Adrenal gland (tissue), 12 donors: ENCODE results near the gene CDK9. TPM values are rescaled to one million over a fixed set of nuclear protein-coding genes. Genes with fewer than 3 reads are reported as not detected.
A peak's percentile ranks its signal among the peaks of the same experiment; 100 is the strongest.

ENCODE experiments used
- DNase-seq, 7 donors: peaks; one replicate each; pipeline ENCODE4 v3.0.0-alpha.2; 2019 to 2020
- H3K27ac ChIP-seq, 5 donors: fragments of 200-600 bp; sonication (generic) in 4 of 5; 1 replicate in 3 of 5; 2 replicates in 2 of 5; pipeline versions ENCODE4 v1.5.1 to v1.8.0; 2016 to 2020; ENCODE audit warnings: mild to moderate bottlenecking in 1 of 5
- H3K27me3 ChIP-seq: fragments of 200-600 bp; 2 replicates; pipeline ENCODE4 v1.8.0; 2021
- H3K36me3 ChIP-seq, 2 donors: fragments of 200-600 bp; replicated peaks in 1 of 2; 1 replicate in 1 of 2; 2 replicates in 1 of 2; pipeline versions ENCODE4 v1.5.1 to v1.8.0; 2018 to 2022
- H3K4me1 ChIP-seq, 2 donors: fragments of 200-600 bp; replicated peaks in 1 of 2; 1 replicate in 1 of 2; 2 replicates in 1 of 2; pipeline versions ENCODE4 v1.5.1 to v1.8.0; 2018 to 2021
- H3K4me3 ChIP-seq, 4 donors: fragments of 200-600 bp; sonication (generic) in 3 of 4; one replicate each; pipeline ENCODE4 v1.5.1; 2016 to 2018
- H3K9me3 ChIP-seq, 3 donors: fragments of 200-600 bp; sonication (generic) in 1 of 3; replicated peaks in 1 of 3; 1 replicate in 2 of 3; 2 replicates in 1 of 3; pipeline versions ENCODE4 v1.5.1 to v1.8.0; 2016 to 2021
- CTCF ChIP-seq, 6 experiments: fragments of 450-650 bp in 4 of 6; fragments of 200-600 bp in 2 of 6; sonication (generic) in 1 of 6; IDR thresholded peaks; 1 replicate in 5 of 6; 2 replicates in 1 of 6; pipeline versions ENCODE4 v1.5.1 to v1.8.0; 2016 to 2021; ENCODE audit warnings: antibody characterized with exemption in 6 of 6, mild to moderate bottlenecking in 2 of 6, moderate library complexity in 1 of 6
- POLR2A ChIP-seq, 2 donors: fragments of 450-650 bp; IDR thresholded peaks; one replicate each; pipeline ENCODE4 v1.6.1; 2017; ENCODE audit warnings: antibody characterized with exemption in 2 of 2, mild to moderate bottlenecking in 2 of 2, moderate library complexity in 1 of 2
- WGBS, 4 donors: extraction: QIAGEN DNeasy Blood & Tissue Kit in 2 of 4; methylation state at CpG; one replicate each; pipeline versions ENCODE4 v1.1.5 to v1.1.7; 2013 to 2017; 5-methylcytosine and 5-hydroxymethylcytosine counted together
- intact Hi-C, 2 donors: fragments of 100-400 bp; cut with DNase I; formaldehyde crosslinking; loops; one replicate each; pipeline versions ENCODE4 v1.14.1 to v1.15.0; 2022 to 2023
- polyA plus RNA-seq, 3 donors: library from polyadenylated mRNA; stranded (reverse); fragments of 200-250 nt in 2 of 3; fragments of 350-450 nt in 1 of 3; fragmentation: Illumina TruSeq in 1 of 3; extraction: RNeasy Lipid Tissue Mini Kit (QIAGEN cat#74804) in 1 of 3; gene quantifications; one replicate each; pipeline ENCODE4 v1.2.3, GENCODE V29; 2013 to 2014
- total RNA-seq, 9 donors: library from RNA; depleted of rRNA in 4 of 9; stranded (reverse); fragments of >200 nt in 4 of 9; fragments of 120-200 nt in 1 of 9; fragmentation: NEBNext Ultra II Directional in 1 of 9; extraction: Animal tissue kit (Norgen Biotek cat#: 25700) in 1 of 9; gene quantifications; one replicate each; pipeline versions ENCODE4 v1.1.0 to v1.2.4, GENCODE V29; 2013 to 2023
- donor health status: healthy with polysubstance abuse.
- donor health status: Bipolar disorder and iron deficiency.
- donor health status: DM: yes; HTN: yes; CAD: no.
- donor health status: DM: no; HTN: no; CAD: no.
- donor health status: DM: no; HTN: no; CAD: no.
- donor health status: DM: yes; HTN: yes; CAD: no.

The CDK9 gene
- total and polyA plus RNA-seq, 12 donors = 41.0 to 238 (median 117) TPM

GRCh38 chr9:127818574-127818973, 32.7 kb downstream of the CDK9 start:
- intact Hi-C loops = no loop called here
- Histone ChIP-seq H3K27me3 (no peaks in the 10 kb centered on the region), H3K4me1 (peaks cover 0 to 11% of the 10 kb centered on the region in 2 donors), H3K27ac (peak overlapping the region in 1 of 5 donors; percentile 39), H3K36me3 (peaks cover 0 to 80% of the 10 kb centered on the region in 2 donors), H3K4me3 (no peak overlapping the region), H3K9me3 (no peaks in the 10 kb centered on the region)
- 84 to 92% (median 88%) methylated on average over 9 to 11 of the region's 11 CpGs for WGBS, 4 donors
- TF ChIP-seq POLR2A (IDR thresholded peaks at IDR 0.05) (no peak), CTCF (IDR thresholded peaks at IDR 0.05) (no peak)
- DNase-seq = peak in 1 of 7 donors; percentile 14

GRCh38 chr9:127822108-127822507, 36.3 kb downstream of the CDK9 start:
- DNase-seq = no peak
- H3K4me1 ChIP-seq = peaks cover 0 to 9% of the 10 kb centered on the region in 2 donors
- H3K27me3 ChIP-seq = no peaks in the 10 kb centered on the region
- intact Hi-C loops = no loop called here
- WGBS, 4 donors = 52 to 73% (median 66%) methylated on average over 4 of the region's 4 CpGs
- TF ChIP-seq CTCF (IDR thresholded peaks at IDR 0.05) = no peak
- peaks cover 0 to 77% of the 10 kb centered on the region in 2 donors for H3K36me3 ChIP-seq
- H3K9me3 ChIP-seq = no peaks in the 10 kb centered on the region
- no peak overlapping the region for H3K4me3 ChIP-seq
- H3K27ac ChIP-seq = no peak overlapping the region

- Histone ChIP-seq H3K9me3 (no peaks in the 10 kb centered on the region), H3K27me3 (no peaks in the 10 kb centered on the region), H3K27ac (peak overlapping the region in 1 of 5 donors; percentile 52), H3K36me3 (peaks cover 0 to 59% of the 10 kb centered on the region in 2 donors), H3K4me3 (no peak overlapping the region), H3K4me1 (peaks cover 6 to 25% of the 10 kb centered on the region in 2 donors)
- intact Hi-C loops = no loop called here
- peak in 6 of 7 donors; percentile 56 to 79 (median 73) for DNase-seq
- no peak for TF ChIP-seq POLR2A (IDR thresholded peaks at IDR 0.05)
- peak in 4 of 6 experiments; percentile 25 to 53 (median 38) for TF ChIP-seq CTCF (IDR thresholded peaks at IDR 0.05)
- 54 to 84% (median 62%) methylated on average over 6 to 42 of the region's 42 CpGs for WGBS, 4 donors
Observed at GRCh38 chr9:127825319-127826051, 39.7 kb downstream of the CDK9 start.

GRCh38 chr9:127826253-127826913, 40.5 kb downstream of the CDK9 start:
- DNase-seq = no peak
- 57 to 64% (median 61%) methylated on average over 2 to 7 of the region's 7 CpGs for WGBS, 4 donors
- Histone ChIP-seq H3K4me3 (no peak overlapping the region), H3K27ac (peak overlapping the region in 2 of 5 donors; percentile 52 to 84), H3K9me3 (no peaks in the 10 kb centered on the region), H3K27me3 (no peaks in the 10 kb centered on the region), H3K4me1 (peaks cover 6 to 25% of the 10 kb centered on the region in 2 donors), H3K36me3 (peaks cover 0 to 59% of the 10 kb centered on the region in 2 donors)
- TF ChIP-seq CTCF (IDR thresholded peaks at IDR 0.05) (no peak), POLR2A (IDR thresholded peaks at IDR 0.05) (no peak)
- intact Hi-C loops = no loop called here
